Kidney (tissue), 14 donors: ENCODE measurements around the gene KRTAP1-4. TPM values are rescaled to one million over a fixed set of nuclear protein-coding genes. Genes with fewer than 3 reads are reported as not detected.
"Not testable (repeated sequence)": the region's sequence is repeated elsewhere in the genome, so short reads cannot be mapped to it uniquely, and the experiment has no call there.

Experiments
- DNase-seq, 5 donors: peaks; one replicate each; pipeline ENCODE4 v3.0.0-alpha.2; 2013 to 2020
- FAIRE-seq: peaks from 2 replicates; lab custom pipeline; 2012; peaks lifted over from hg19 to GRCh38; lab: Jason Lieb, UNC
- H3K27ac ChIP-seq, 2 donors: one replicate each; pipeline ENCODE4 v1.7.0; 2013; ENCODE audit warnings: low read depth in 2 of 2, low read length in 2 of 2, inconsistent platforms in 1 of 2
- H3K27me3 ChIP-seq: one replicate; pipeline ENCODE4 v1.7.1; 2013; ENCODE audit warnings: low read length, inconsistent platforms; ENCODE audit not compliant: control insufficient read depth, insufficient read depth
- H3K36me3 ChIP-seq, 3 donors: one replicate each; pipeline versions ENCODE4 v1.7.0 to v1.7.1; 2013; ENCODE audit warnings: low read length in 3 of 3, control low read depth in 1 of 3, inconsistent platforms in 1 of 3; ENCODE audit not compliant: insufficient read depth in 3 of 3, control insufficient read depth in 2 of 3
- H3K4me1 ChIP-seq, 3 donors: one replicate each; pipeline versions ENCODE4 v1.7.0 to v1.7.1; 2013; ENCODE audit warnings: low read length in 3 of 3, inconsistent platforms in 1 of 3, low read depth in 1 of 3; ENCODE audit not compliant: control insufficient read depth in 2 of 3, insufficient read depth in 2 of 3
- H3K4me3 ChIP-seq, 3 donors: one replicate each; pipeline versions ENCODE4 v1.7.0 to v1.8.1; 2013; ENCODE audit warnings: low read length in 3 of 3, control low read depth in 1 of 3, inconsistent platforms in 1 of 3
- H3K9ac ChIP-seq, 3 donors: one replicate each; pipeline versions ENCODE4 v1.7.0 to v1.7.1; 2013; ENCODE audit warnings: low read length in 3 of 3, control low read depth in 1 of 3, inconsistent platforms in 1 of 3
- H3K9me3 ChIP-seq, 3 donors: one replicate each; pipeline versions ENCODE4 v1.7.0 to v1.7.1; 2013; ENCODE audit warnings: low read length in 3 of 3, control low read depth in 1 of 3, inconsistent platforms in 1 of 3; ENCODE audit not compliant: control insufficient read depth in 2 of 3, insufficient read depth in 1 of 3
- intact Hi-C: fragments of 100-400 bp; cut with DNase I; formaldehyde crosslinking; loops from one replicate; pipeline ENCODE4 v1.11.1; 2022
- polyA plus RNA-seq: library from polyadenylated mRNA; stranded (reverse); fragments of 350-450 nt; fragmentation: Illumina TruSeq; extraction: RNeasy Lipid Tissue Mini Kit (QIAGEN cat#74804); gene quantifications from one replicate; pipeline ENCODE4 v1.2.3, GENCODE V29; 2014; ENCODE audit warnings: low read depth, low replicate concordance; ENCODE audit not compliant: insufficient read depth
- total RNA-seq: library from RNA; stranded (reverse); fragmentation: NEBNext Ultra II Directional; extraction: Animal tissue kit (Norgen Biotek cat#: 25700); gene quantifications from one replicate; pipeline ENCODE4 v1.2.1, GENCODE V29; 2021
- TF ChIP-seq, protein P1 (sequence below): IDR thresholded peaks from 3 replicates; pipeline ENCODE4 v1.5.1; 2012; ENCODE audit warnings: mild to moderate bottlenecking, moderate library complexity, borderline replicate concordance; ENCODE audit not compliant: insufficient read depth; ENCODE audit errors: extremely low read depth
- donor health status: control.
- donor health status: control.
- donor health status: control.
- donor health status: control.
- donor health status: control.
- donor health status: DM: yes; HTN: yes; CAD: no.
- donor health status: Normal renal cell carcinoma (clear cell type).

KRTAP1-4 gene
- total and polyA plus RNA-seq, 2 donors from 2014 or later, result not detected

DNA sequence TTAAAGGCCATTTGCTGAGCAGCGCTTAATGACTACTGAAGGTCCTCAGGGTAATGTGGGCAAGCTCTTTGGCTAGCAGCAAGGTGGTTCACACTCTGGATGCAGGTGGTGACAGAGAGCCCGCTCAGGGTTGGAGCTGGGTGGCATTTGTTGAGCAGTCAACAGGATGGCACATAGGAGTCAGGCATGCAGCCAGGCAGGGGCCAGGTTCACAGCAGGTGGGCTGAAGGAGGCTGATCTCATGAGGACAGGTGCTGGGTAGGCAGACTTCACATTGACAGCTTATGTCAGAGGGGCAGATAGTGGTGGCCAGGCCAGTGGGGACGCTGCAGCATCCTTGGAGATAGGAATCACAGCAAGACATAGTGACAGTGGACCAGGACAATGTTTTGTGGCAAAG lies 25.6 kb downstream of the KRTAP1-4 start:
- no peak overlapping the region for H3K27ac ChIP-seq
- FAIRE-seq (no peak), DNase-seq (no peak)
- no peak overlapping the region for H3K4me3 ChIP-seq
- intact Hi-C loops, result no loop called here
- TF ChIP-seq, protein P1, sequence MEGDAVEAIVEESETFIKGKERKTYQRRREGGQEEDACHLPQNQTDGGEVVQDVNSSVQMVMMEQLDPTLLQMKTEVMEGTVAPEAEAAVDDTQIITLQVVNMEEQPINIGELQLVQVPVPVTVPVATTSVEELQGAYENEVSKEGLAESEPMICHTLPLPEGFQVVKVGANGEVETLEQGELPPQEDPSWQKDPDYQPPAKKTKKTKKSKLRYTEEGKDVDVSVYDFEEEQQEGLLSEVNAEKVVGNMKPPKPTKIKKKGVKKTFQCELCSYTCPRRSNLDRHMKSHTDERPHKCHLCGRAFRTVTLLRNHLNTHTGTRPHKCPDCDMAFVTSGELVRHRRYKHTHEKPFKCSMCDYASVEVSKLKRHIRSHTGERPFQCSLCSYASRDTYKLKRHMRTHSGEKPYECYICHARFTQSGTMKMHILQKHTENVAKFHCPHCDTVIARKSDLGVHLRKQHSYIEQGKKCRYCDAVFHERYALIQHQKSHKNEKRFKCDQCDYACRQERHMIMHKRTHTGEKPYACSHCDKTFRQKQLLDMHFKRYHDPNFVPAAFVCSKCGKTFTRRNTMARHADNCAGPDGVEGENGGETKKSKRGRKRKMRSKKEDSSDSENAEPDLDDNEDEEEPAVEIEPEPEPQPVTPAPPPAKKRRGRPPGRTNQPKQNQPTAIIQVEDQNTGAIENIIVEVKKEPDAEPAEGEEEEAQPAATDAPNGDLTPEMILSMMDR, result no peak
- no peaks in the 10 kb centered on the region for H3K9me3 ChIP-seq
- H3K27me3 ChIP-seq, result no peaks in the 10 kb centered on the region
- H3K36me3 ChIP-seq, result no peaks in the 10 kb centered on the region
- no peak overlapping the region for H3K9ac ChIP-seq
- H3K4me1 ChIP-seq, result no peaks in the 10 kb centered on the region

DNA sequence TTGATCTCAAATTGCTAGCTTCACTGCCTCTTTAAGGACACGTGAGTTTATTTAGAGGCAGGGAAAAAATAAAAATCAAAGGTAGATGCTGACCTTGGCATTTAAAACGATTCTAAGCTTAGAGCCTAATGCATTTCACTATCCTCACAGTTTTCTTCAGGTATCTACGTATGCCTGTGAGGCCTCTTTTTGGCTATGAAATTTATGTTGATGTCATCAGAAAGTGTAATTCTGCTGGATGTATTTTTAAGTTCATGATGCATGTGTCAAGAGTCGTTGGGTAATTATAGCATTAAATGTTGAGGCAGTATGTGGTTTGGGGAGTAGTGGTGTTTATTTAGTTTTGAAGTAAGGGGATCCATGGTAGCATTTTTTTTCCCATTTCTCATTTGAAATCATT lies 26.1 kb downstream of the KRTAP1-4 start:
- FAIRE-seq, result no peak
- H3K9me3 ChIP-seq, result no peaks in the 10 kb centered on the region
- no peaks in the 10 kb centered on the region for H3K36me3 ChIP-seq
- H3K9ac ChIP-seq, result no peak overlapping the region
- no peak for DNase-seq
- no peak overlapping the region for H3K27ac ChIP-seq
- H3K27me3 ChIP-seq, result no peaks in the 10 kb centered on the region
- no peaks in the 10 kb centered on the region for H3K4me1 ChIP-seq
- intact Hi-C loops, result no loop called here
- no peak overlapping the region for H3K4me3 ChIP-seq
- TF ChIP-seq, protein P1, result no peak

- no peaks in the 10 kb centered on the region for H3K36me3 ChIP-seq
- no peak overlapping the region for H3K27ac ChIP-seq
- TF ChIP-seq, protein P1, result no peak
- no peak overlapping the region for H3K9ac ChIP-seq
- H3K27me3 ChIP-seq, result no peaks in the 10 kb centered on the region
- H3K4me3 ChIP-seq, result no peak overlapping the region
- FAIRE-seq (no peak), DNase-seq (no peak)
- H3K4me1 ChIP-seq, result no peaks in the 10 kb centered on the region
- H3K9me3 ChIP-seq, result no peaks in the 10 kb centered on the region
- intact Hi-C loops, result no loop called here
Measured at GRCh38 chr17:41002814-41003213, 27.2 kb downstream of the KRTAP1-4 start.

GRCh38 chr17:41001795-41002194 lies 28.2 kb downstream of the KRTAP1-4 start:
- Histone ChIP-seq H3K4me3 (no peak overlapping the region), H3K9me3 (no peaks in the 10 kb centered on the region), H3K4me1 (no peaks in the 10 kb centered on the region), H3K36me3 (no peaks in the 10 kb centered on the region), H3K27me3 (no peaks in the 10 kb centered on the region), H3K27ac (no peak overlapping the region), H3K9ac (no peak overlapping the region)
- FAIRE-seq, result no peak
- no peak for DNase-seq
- TF ChIP-seq, protein P1, result no peak
- intact Hi-C loops, result no loop called here

DNA sequence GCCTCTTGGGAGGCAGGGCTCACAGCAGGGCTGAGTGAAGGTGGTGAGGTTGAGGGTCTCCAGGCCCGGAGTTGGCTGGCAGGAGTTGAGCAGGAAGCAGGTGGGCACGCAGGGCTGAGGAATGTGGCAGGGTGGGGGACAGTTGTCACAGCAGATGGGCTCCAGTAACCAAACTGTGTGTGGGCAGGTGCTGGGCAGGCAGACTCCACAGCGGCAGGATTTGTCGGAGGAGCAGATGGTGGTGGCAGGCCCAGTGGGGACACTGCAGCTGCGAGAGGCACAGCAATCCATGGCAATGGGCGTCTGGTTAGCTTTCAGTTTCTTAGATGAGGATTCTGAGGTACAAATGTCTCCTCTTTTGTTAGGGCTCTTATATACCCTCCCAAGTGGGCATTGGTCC lies 30.4 kb downstream of the KRTAP1-4 start, which contains the start of gene KRTAP3-2:
TSS of gene KRTAP3-2 (minus strand) at position 344 of the 400 bp plus-strand sequence. CDS start at position 291, 53 bp downstream.
- H3K27me3 ChIP-seq, intact Hi-C loops: not testable (repeated sequence)

More for the DNA sequence above, 30.4 kb downstream of the KRTAP1-4 start, which contains the start of gene KRTAP3-2:
- not testable (repeated sequence) for H3K27ac ChIP-seq, H3K4me3 ChIP-seq, H3K9ac ChIP-seq, DNase-seq, H3K4me1 ChIP-seq, H3K36me3 ChIP-seq, FAIRE-seq, H3K9me3 ChIP-seq
